Stomach (tissue), 19 donors: ENCODE data around the gene AZI2. TPM values are rescaled to one million over a fixed set of nuclear protein-coding genes. Genes with fewer than 3 reads are reported as not detected.

Source experiments
- DNase-seq, 2 donors: peaks; one replicate each; pipeline versions ENCODE4 v3.0.0 to v3.0.0-alpha.2; 2013 to 2019
- H3K27ac ChIP-seq, 5 donors: fragments of 200-600 bp in 4 of 5; sonication (generic) in 4 of 5; one replicate each; pipeline ENCODE4 v1.5.1; 2013 to 2019; ENCODE audit warnings: mild to moderate bottlenecking in 1 of 5, moderate library complexity in 1 of 5
- H3K27me3 ChIP-seq, 3 donors: fragments of 200-600 bp; sonication (generic); one replicate each; pipeline ENCODE4 v1.5.1; 2017 to 2019; ENCODE audit warnings: mixed run types in 1 of 3
- H3K36me3 ChIP-seq, 4 donors: fragments of 200-600 bp; sonication (generic); 1 replicate in 3 of 4; 2 replicates in 1 of 4; pipeline ENCODE4 v1.5.1; 2016 to 2019
- H3K4me1 ChIP-seq, 4 donors: fragments of 200-600 bp; sonication (generic); one replicate each; pipeline ENCODE4 v1.5.1; 2016 to 2019
- H3K4me3 ChIP-seq, 4 donors: fragments of 200-600 bp; sonication (generic) in 3 of 4; one replicate each; pipeline ENCODE4 v1.5.1; 2016 to 2019; ENCODE audit warnings: mild to moderate bottlenecking in 1 of 4
- H3K9me3 ChIP-seq, 4 donors: fragments of 200-600 bp; sonication (generic); one replicate each; pipeline ENCODE4 v1.5.1; 2016 to 2019
- EP300 ChIP-seq: sonication (generic); formaldehyde crosslinking; IDR thresholded peaks from one replicate; pipeline ENCODE4 v1.6.1; 2017; ENCODE audit warnings: antibody characterized with exemption
- POLR2A ChIP-seq, 4 donors: fragments of 450-650 bp; IDR thresholded peaks; one replicate each; pipeline ENCODE4 v1.6.1; 2016; ENCODE audit warnings: antibody characterized with exemption in 4 of 4, control low read depth in 2 of 4, mild to moderate bottlenecking in 1 of 4, moderate library complexity in 1 of 4
- POLR2AphosphoS5 ChIP-seq, 3 donors: sonication (generic); formaldehyde crosslinking; IDR thresholded peaks; one replicate each; pipeline ENCODE4 v1.6.1; 2016; ENCODE audit warnings: antibody characterized with exemption in 3 of 3
- WGBS, 5 donors: extraction: QIAGEN DNeasy Blood & Tissue Kit in 3 of 5; methylation state at CpG; one replicate each; pipeline versions ENCODE4 v1.1.5 to v1.1.7; 2013 to 2018; 5-methylcytosine and 5-hydroxymethylcytosine counted together
- intact Hi-C: fragments of 100-400 bp; cut with DNase I; formaldehyde crosslinking; loops from one replicate; pipeline ENCODE4 v1.15.1; 2023; ENCODE audit warnings: low total_unique reads
- long read RNA-seq, 10 donors: transcript quantifications; one replicate each; lab custom pipeline, GENCODE V29; 2026
- polyA plus RNA-seq, 3 donors: library from polyadenylated mRNA; stranded (reverse); fragments of 200-250 nt; gene quantifications; one replicate each; pipeline ENCODE4 v1.2.3, GENCODE V29; 2013
- total RNA-seq, 5 donors: library from RNA; depleted of rRNA; stranded (reverse); fragments of >200 nt; gene quantifications; one replicate each; pipeline versions ENCODE4 v1.1.0 to v1.2.3, GENCODE V29; 2014 to 2016
- TF ChIP-seq, protein P1 (sequence below), 7 experiments: fragments of 450-650 bp in 4 of 7; fragments of 200-600 bp in 3 of 7; sonication (generic) in 3 of 7; IDR thresholded peaks; one replicate each; pipeline ENCODE4 v1.5.1; 2016 to 2019; ENCODE audit warnings: antibody characterized with exemption in 7 of 7, control low read depth in 2 of 7, mild to moderate bottlenecking in 1 of 7
- donor health status: healthy with polysubstance abuse.
- donor health status: Bipolar disorder and iron deficiency.
- donor health status: healthy.

AZI2 gene, protein sequence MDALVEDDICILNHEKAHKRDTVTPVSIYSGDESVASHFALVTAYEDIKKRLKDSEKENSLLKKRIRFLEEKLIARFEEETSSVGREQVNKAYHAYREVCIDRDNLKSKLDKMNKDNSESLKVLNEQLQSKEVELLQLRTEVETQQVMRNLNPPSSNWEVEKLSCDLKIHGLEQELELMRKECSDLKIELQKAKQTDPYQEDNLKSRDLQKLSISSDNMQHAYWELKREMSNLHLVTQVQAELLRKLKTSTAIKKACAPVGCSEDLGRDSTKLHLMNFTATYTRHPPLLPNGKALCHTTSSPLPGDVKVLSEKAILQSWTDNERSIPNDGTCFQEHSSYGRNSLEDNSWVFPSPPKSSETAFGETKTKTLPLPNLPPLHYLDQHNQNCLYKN
- total RNA-seq (100 to 1,000 TPM in 1 of 5 donors, 10 to 100 TPM in 3, 1 to 10 TPM in 1; 7.0 to 424 (median 74.7) TPM), polyA plus RNA-seq (10 to 100 TPM; 26.5 to 93.6 (median 34.9) TPM)
- long read RNA-seq, donor 1, full-length matches to known transcripts = 9 of 36 reads
- long read RNA-seq, donor 1, partial matches to known transcripts = 0 of 36 reads
- long read RNA-seq, donor 1, other reads (novel, unspliced or antisense) = 27 of 36 reads
- long read RNA-seq, donor 2, full-length matches to known transcripts = 14 of 14 reads
- long read RNA-seq, donor 2, partial matches to known transcripts = 0 of 14 reads
- long read RNA-seq, donor 2, other reads (novel, unspliced or antisense) = 0 of 14 reads
- long read RNA-seq, donor 3, full-length matches to known transcripts = 7 of 7 reads
- long read RNA-seq, donor 3, partial matches to known transcripts = 0 of 7 reads
- long read RNA-seq, donor 3, other reads (novel, unspliced or antisense) = 0 of 7 reads
- long read RNA-seq, donor 4, partial matches to known transcripts = 0 of 3 reads
- long read RNA-seq, donor 4, other reads (novel, unspliced or antisense) = 0 of 3 reads
- long read RNA-seq, donor 5, full-length matches to known transcripts = 13 of 13 reads
- long read RNA-seq, donor 5, partial matches to known transcripts = 0 of 13 reads
- long read RNA-seq, donor 5, other reads (novel, unspliced or antisense) = 0 of 13 reads
- long read RNA-seq, donor 6 = 0 reads
- long read RNA-seq, donor 7, full-length matches to known transcripts = 17 of 17 reads
- long read RNA-seq, donor 7, partial matches to known transcripts = 0 of 17 reads
- long read RNA-seq, donor 7, other reads (novel, unspliced or antisense) = 0 of 17 reads
- long read RNA-seq, donor 8, full-length matches to known transcripts = 17 of 17 reads
- long read RNA-seq, donor 8, partial matches to known transcripts = 0 of 17 reads
- long read RNA-seq, donor 8, other reads (novel, unspliced or antisense) = 0 of 17 reads
- long read RNA-seq, donor 9, full-length matches to known transcripts = 5 of 5 reads
- long read RNA-seq, donor 9, partial matches to known transcripts = 0 of 5 reads
- long read RNA-seq, donor 9, other reads (novel, unspliced or antisense) = 0 of 5 reads
- long read RNA-seq, donor 10, full-length matches to known transcripts = 5 of 5 reads
- long read RNA-seq, donor 10, partial matches to known transcripts = 0 of 5 reads
- long read RNA-seq, donor 10, other reads (novel, unspliced or antisense) = 0 of 5 reads

DNA sequence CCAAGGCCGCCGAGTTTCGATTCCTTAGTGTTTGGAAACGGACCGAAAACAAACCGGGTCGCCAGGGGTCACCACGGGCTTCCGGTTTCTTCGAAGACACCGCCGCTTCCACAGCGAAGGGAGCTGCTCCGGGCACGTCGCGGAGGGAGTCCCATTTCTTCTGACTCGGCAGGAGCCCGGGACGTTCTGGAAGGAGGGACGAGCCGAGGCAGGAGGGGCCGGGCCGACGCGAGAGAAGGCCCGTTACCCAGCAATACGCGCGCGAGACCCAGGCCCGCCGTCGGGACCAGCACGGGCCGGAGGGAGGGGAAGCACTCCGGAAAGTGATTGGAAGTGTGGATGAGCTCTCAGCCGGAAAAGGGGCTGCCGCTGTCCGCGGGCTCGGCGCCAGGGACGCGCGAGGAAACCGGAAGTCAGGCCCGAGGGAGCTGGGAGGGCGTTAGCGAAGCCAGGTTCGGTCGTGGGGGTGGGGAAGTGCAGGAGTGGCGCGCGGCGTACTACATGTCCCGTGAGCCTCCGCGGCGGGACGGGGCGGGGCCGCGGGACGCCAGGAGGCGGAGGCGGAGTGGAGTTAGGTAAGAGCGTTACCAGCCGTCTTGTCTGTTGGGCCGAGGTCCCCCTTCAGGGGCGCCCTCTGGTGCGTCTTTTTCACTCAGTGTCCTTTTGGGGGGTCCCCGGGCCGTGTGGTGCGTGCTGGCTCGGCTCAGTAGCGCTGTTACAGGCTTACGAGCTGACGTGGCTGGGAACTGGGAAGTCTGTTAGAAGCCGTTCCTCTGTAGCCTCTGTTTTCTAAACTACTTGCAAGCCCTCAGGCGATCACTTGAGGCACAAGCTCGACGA lies at the start of gene AZI2, which contains the start of gene ZCWPW2:
AZI2 (minus strand) TSS at position 196 of the 840 bp plus-strand sequence. CDS start 8,207 bp downstream, outside the sequence.
ZCWPW2 (plus strand) TSS at position 93 of the 840 bp plus-strand sequence. CDS start 64,348 bp downstream, outside the sequence.
- TF ChIP-seq POLR2A (IDR thresholded peaks at IDR 0.05) = peak in 2 of 4 donors; percentile 13 to 69
- TF ChIP-seq POLR2AphosphoS5 (IDR thresholded peaks at IDR 0.05) = peak; percentile 87 to 93 (median 90)
- TF ChIP-seq, protein P1, sequence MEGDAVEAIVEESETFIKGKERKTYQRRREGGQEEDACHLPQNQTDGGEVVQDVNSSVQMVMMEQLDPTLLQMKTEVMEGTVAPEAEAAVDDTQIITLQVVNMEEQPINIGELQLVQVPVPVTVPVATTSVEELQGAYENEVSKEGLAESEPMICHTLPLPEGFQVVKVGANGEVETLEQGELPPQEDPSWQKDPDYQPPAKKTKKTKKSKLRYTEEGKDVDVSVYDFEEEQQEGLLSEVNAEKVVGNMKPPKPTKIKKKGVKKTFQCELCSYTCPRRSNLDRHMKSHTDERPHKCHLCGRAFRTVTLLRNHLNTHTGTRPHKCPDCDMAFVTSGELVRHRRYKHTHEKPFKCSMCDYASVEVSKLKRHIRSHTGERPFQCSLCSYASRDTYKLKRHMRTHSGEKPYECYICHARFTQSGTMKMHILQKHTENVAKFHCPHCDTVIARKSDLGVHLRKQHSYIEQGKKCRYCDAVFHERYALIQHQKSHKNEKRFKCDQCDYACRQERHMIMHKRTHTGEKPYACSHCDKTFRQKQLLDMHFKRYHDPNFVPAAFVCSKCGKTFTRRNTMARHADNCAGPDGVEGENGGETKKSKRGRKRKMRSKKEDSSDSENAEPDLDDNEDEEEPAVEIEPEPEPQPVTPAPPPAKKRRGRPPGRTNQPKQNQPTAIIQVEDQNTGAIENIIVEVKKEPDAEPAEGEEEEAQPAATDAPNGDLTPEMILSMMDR (IDR thresholded peaks at IDR 0.05) = peak in 1 of 7 experiments; percentile 22
- TF ChIP-seq EP300 = no peak
- intact Hi-C loops = no loop called here
- Histone ChIP-seq H3K4me1 (peaks cover 17 to 54% (median 35%) of the 10 kb centered on the region in 4 donors), H3K27ac (peak within 1 kb of the TSS; percentile 97 to 100 (median 99)), H3K27me3 (no peaks in the 10 kb centered on the region), H3K4me3 (peak within 1 kb of the TSS; percentile 63 to 78 (median 72)), H3K36me3 (peaks cover 4 to 22% (median 8%) of the 10 kb centered on the region in 4 donors), H3K9me3 (peaks cover 0 to 22% (median 8%) of the 10 kb centered on the region in 4 donors)
- WGBS, 5 donors = 0 to 1% (median 0%) methylated on average over 71 to 83 of the region's 83 CpGs
- DNase-seq = peak; percentile 96 to 99

DNA sequence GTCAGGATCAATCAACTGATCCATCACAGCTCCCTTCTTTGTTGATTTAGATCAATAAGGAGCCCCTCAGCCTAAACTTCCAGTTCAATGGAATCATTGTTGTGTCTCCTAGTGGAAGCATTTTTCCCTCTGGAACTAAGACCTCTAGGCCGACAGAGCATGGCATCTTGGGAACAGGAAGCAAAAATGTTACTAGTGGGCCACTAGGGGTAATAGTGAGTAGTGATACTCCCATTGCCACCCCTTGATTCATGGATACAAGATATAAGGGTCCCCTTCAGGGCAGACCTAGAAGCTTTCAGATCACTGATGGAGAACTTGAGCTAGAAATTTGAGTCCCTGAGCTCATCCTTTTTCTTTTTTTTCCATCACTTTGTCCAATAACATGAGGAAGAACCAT lies 40.4 kb upstream of the AZI2 start:
- 80 to 95% (median 93%) methylated on average over 1 of the region's 1 CpG for WGBS, 5 donors
- TF ChIP-seq POLR2A (IDR thresholded peaks at IDR 0.05) (no peak), POLR2AphosphoS5 (IDR thresholded peaks at IDR 0.05) (no peak), EP300 (no peak)
- TF ChIP-seq, protein P1 (IDR thresholded peaks at IDR 0.05) = no peak
- no peaks in the 10 kb centered on the region for H3K4me1 ChIP-seq

DNA sequence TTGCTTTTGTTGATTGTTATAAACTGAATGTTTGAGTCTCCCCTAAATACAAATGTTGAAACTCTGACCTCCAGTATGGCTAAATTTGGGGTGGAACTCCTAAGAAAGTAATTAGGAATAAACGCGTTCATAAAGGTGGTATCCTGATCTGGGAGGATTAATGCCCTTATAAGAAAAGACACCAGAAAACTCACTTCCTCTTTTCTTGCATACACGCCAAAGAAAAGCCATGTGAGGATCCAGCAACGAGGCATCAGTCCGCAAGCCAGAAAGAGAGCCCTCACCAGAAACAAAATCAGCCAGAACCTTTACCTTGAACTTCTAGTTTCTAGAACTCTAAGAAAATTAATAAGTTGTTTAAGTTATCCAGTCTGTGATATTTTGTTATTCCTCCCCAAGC lies 37.4 kb upstream of the AZI2 start:
- no peaks in the 10 kb centered on the region for H3K27me3 ChIP-seq
- H3K27ac ChIP-seq = no peak overlapping the region
- no peak overlapping the region for H3K4me3 ChIP-seq
- no peak for TF ChIP-seq POLR2A (IDR thresholded peaks at IDR 0.05)
- no peaks in the 10 kb centered on the region for H3K4me1 ChIP-seq
- H3K9me3 ChIP-seq = peaks cover 0 to 17% (median 2%) of the 10 kb centered on the region in 4 donors
- H3K36me3 ChIP-seq = no peaks in the 10 kb centered on the region
- 87 to 94% (median 92%) methylated on average over 5 of the region's 5 CpGs for WGBS, 5 donors
- intact Hi-C loops = no loop called here
- DNase-seq = no peak

More for the DNA sequence above, 40.4 kb upstream of the AZI2 start:
- no peaks in the 10 kb centered on the region for H3K36me3 ChIP-seq
- no peak overlapping the region for H3K27ac ChIP-seq
- H3K27me3 ChIP-seq = no peaks in the 10 kb centered on the region
- intact Hi-C loops = no loop called here
- no peak overlapping the region for H3K4me3 ChIP-seq
- H3K9me3 ChIP-seq = peaks cover 0 to 24% (median 12%) of the 10 kb centered on the region in 4 donors
- no peak for DNase-seq
